GM12878 (cell line): ENCODE data around the gene GNG12. TPM values are rescaled to one million over a fixed set of nuclear protein-coding genes. Genes with fewer than 3 reads are reported as not detected.

Experiments
- ATAC-seq: fragments of 200-7000 bp; cut with Tn5 transposase; 3 replicates; pipeline ENCODE4 v1.9.1; 2020; ENCODE audit warnings: mild to moderate bottlenecking, moderate library complexity
- BruUV-seq: library from RNA; stranded (reverse); fragments of 400-500 nt; replicated peaks from 2 replicates; lab custom pipeline; 2021; lab: Mats Ljungman, UMichigan
- CTCF ChIA-PET: fragments of 300-600 bp; sonication (Branson Sonifier 250); formaldehyde crosslinking; extraction: SDS; loops from one replicate; lab custom pipeline; 2021; ENCODE audit warnings: inconsistent platforms; lab: Yijun Ruan, JAX
- POLR2A ChIA-PET: fragments of 350-600 bp; formaldehyde crosslinking; extraction: SDS; loops from one replicate; lab custom pipeline; 2021; ENCODE audit warnings: inconsistent platforms; lab: Charles Lee
- RAD21 ChIA-PET: fragments of 300-600 bp; sonication (Branson Sonifier 250); formaldehyde crosslinking; loops from one replicate; lab custom pipeline; 2023; ENCODE audit warnings: antibody characterized with exemption; ENCODE audit not compliant: unreplicated experiment; lab: Charles Lee
- SMC1A ChIA-PET: fragments of 300-600 bp; sonication (Branson Sonifier 250); formaldehyde crosslinking; loops from one replicate; lab custom pipeline; 2023; ENCODE audit not compliant: unreplicated experiment, uncharacterized antibody; lab: Charles Lee
- DNase-seq: peaks from one replicate; pipeline ENCODE4 v3.0.0-alpha.2; 2011; ENCODE audit warnings: low read depth, low spot score
- FAIRE-seq: peaks from 3 replicates; lab custom pipeline; 2011; peaks lifted over from hg19 to GRCh38; lab: Jason Lieb, UNC
- H2AFZ ChIP-seq: 2 replicates; pipeline ENCODE4 v1.6.0; 2011; ENCODE audit warnings: low read depth, low read length, control low read depth; ENCODE audit not compliant: control insufficient read depth
- H3K27ac ChIP-seq: 2 replicates; pipeline ENCODE4 v1.5.1; 2011; ENCODE audit warnings: control low read depth; ENCODE audit not compliant: control insufficient read depth, insufficient read depth
- H3K27me3 ChIP-seq, 2 experiments: replicated peaks in 1 of 2; 2 replicates each; pipeline versions ENCODE4 v1.6.0 to v1.6.1; 2011; ENCODE audit warnings: low read length in 1 of 2; ENCODE audit not compliant: control insufficient read depth in 2 of 2, insufficient read depth in 2 of 2
- H3K36me3 ChIP-seq, 2 experiments: 2 replicates each; pipeline ENCODE4 v1.5.1; 2011; ENCODE audit warnings: low read length in 1 of 2; ENCODE audit not compliant: control insufficient read depth in 2 of 2, insufficient read depth in 2 of 2
- H3K4me1 ChIP-seq: 2 replicates; pipeline ENCODE4 v1.6.1; 2011; ENCODE audit warnings: mild to moderate bottlenecking, low read length, moderate library complexity, mixed read lengths; ENCODE audit not compliant: control insufficient read depth, insufficient read depth
- H3K4me2 ChIP-seq: 2 replicates; pipeline ENCODE4 v1.6.0; 2011; ENCODE audit warnings: control low read depth; ENCODE audit not compliant: control insufficient read depth, insufficient read depth
- H3K4me3 ChIP-seq: fragments of 200-600 bp; sonication (generic); 2 replicates; pipeline ENCODE4 v1.5.1; 2016
- H3K79me2 ChIP-seq: 2 replicates; pipeline ENCODE4 v1.6.0; 2011; ENCODE audit warnings: low read length; ENCODE audit not compliant: control insufficient read depth, insufficient read depth
- H3K9ac ChIP-seq: 2 replicates; pipeline ENCODE4 v1.8.0; 2011; ENCODE audit warnings: low read length, control low read depth, mixed read lengths; ENCODE audit not compliant: control insufficient read depth, insufficient read depth
- H3K9me3 ChIP-seq: replicated peaks from 3 replicates; pipeline ENCODE4 v1.5.1; 2011; ENCODE audit warnings: mild to moderate bottlenecking, low read length; ENCODE audit not compliant: control insufficient read depth, insufficient read depth
- H4K20me1 ChIP-seq: 2 replicates; pipeline ENCODE4 v1.6.0; 2011; ENCODE audit not compliant: control insufficient read depth, insufficient read depth
- ATF2 ChIP-seq: IDR thresholded peaks from 2 replicates; pipeline ENCODE4 v1.6.1; 2012; ENCODE audit warnings: low read length, inconsistent platforms
- ATF3 ChIP-seq: IDR thresholded peaks from 2 replicates; pipeline ENCODE4 v1.6.1; 2011; ENCODE audit warnings: low read depth, mild to moderate bottlenecking, low read length, moderate library complexity, borderline replicate concordance; ENCODE audit errors: extremely low read depth
- BCL11A ChIP-seq: IDR thresholded peaks from 2 replicates; pipeline ENCODE4 v1.6.1; 2011; ENCODE audit warnings: low read depth, low read length
- CHD4 ChIP-seq: fragments of 200-600 bp; sonication (generic); IDR thresholded peaks from 2 replicates; pipeline ENCODE4 v1.6.1; 2016; ENCODE audit warnings: mild to moderate bottlenecking
- HCFC1 ChIP-seq: fragments of 150-350 bp; IDR thresholded peaks from 2 replicates; pipeline ENCODE4 v1.6.1; 2014; ENCODE audit warnings: low read length
- HDAC2 ChIP-seq: fragments of 200-600 bp; sonication (generic); IDR thresholded peaks from 2 replicates; pipeline ENCODE4 v1.6.1; 2017
- HDAC6 ChIP-seq: fragments of 200-600 bp; sonication (generic); IDR thresholded peaks from one replicate; pipeline ENCODE4 v1.8.0; 2017; ENCODE audit warnings: antibody characterized with exemption; ENCODE audit not compliant: unreplicated experiment
- HSF1 ChIP-seq: fragments of 150-350 bp; IDR thresholded peaks from 2 replicates; pipeline ENCODE4 v1.6.1; 2014; ENCODE audit warnings: mild to moderate bottlenecking, low read depth, low read length
- NR2C2 ChIP-seq: IDR thresholded peaks from 2 replicates; pipeline ENCODE4 v1.6.1; 2011; ENCODE audit warnings: borderline replicate concordance, low read depth; ENCODE audit not compliant: control insufficient read depth, insufficient read length
- POLR2A ChIP-seq: IDR thresholded peaks from 2 replicates; pipeline ENCODE4 v1.6.1; 2011; ENCODE audit warnings: low read depth, mild to moderate bottlenecking, low read length
- REST ChIP-seq: IDR thresholded peaks from 2 replicates; pipeline ENCODE4 v1.6.1; 2012; ENCODE audit warnings: mild to moderate bottlenecking, low read depth, low read length
- SIN3A ChIP-seq: IDR thresholded peaks from 2 replicates; pipeline ENCODE4 v1.6.1; 2012; ENCODE audit warnings: low read depth, low read length, improper control_type of control experiment
- USF1 ChIP-seq: IDR thresholded peaks from 2 replicates; pipeline ENCODE4 v1.6.1; 2011; ENCODE audit warnings: borderline replicate concordance, low read depth, mild to moderate bottlenecking, moderate library complexity, mixed read lengths, low read length; ENCODE audit not compliant: insufficient read depth; ENCODE audit errors: extremely low read length
- ZZZ3 ChIP-seq: IDR thresholded peaks from 2 replicates; pipeline ENCODE4 v1.6.1; 2011; ENCODE audit warnings: low read depth; ENCODE audit not compliant: control insufficient read depth, insufficient read length
- whole genome bisulfite sequencing: methylation state at CpG from one replicate; pipeline ENCODE4 v1.1.6; 2016; ENCODE audit warnings: low lambda C conversion rate; ENCODE audit not compliant: insufficient replicate concordance, insufficient coverage; ENCODE audit errors: missing lambda C conversion rate; 5-methylcytosine and 5-hydroxymethylcytosine counted together
- in situ Hi-C: fragments of 300-500 bp; cut with MboI; formaldehyde crosslinking; loops from 9 replicates; pipeline ENCODE4 v1.14.3; 2018; ENCODE audit warnings: mixed read lengths
- intact Hi-C: fragments of 100-400 bp; cut with micrococcal nuclease; formaldehyde crosslinking; loops from one replicate; pipeline ENCODE4 v1.14.2; 2022; ENCODE audit not compliant: unreplicated experiment
- polyA plus RNA-seq, 11 experiments: library from polyadenylated mRNA; depleted of rRNA in 4 of 11; unstranded in 6 of 11; stranded (reverse) in 5 of 11; fragments of >200 nt; fragmentation: Nextera tagmentation in 4 of 11; fragmentation: Illumina TruSeq in 1 of 11; extraction: Ambion mirVana in 4 of 11; extraction: Trizol in 1 of 11; gene quantifications; 1 replicate in 1 of 11; 2 replicates in 10 of 11; pipeline versions ENCODE4 v1.2.1 to v1.2.3, GENCODE V29; 2011 to 2016; ENCODE audit warnings: inconsistent platforms in 2 of 11, missing spikeins in 2 of 11, low read depth in 1 of 11
- total RNA-seq, 4 experiments: library from RNA; depleted of rRNA in 3 of 4; stranded (reverse); fragments of >200 nt in 3 of 4; fragmentation: Illumina TruSeq in 1 of 4; extraction: Trizol in 1 of 4; gene quantifications; 2 replicates each; pipeline versions ENCODE4 v1.2.1 to v1.2.3, GENCODE V29; 2013 to 2021

The GNG12 gene
- total and polyA plus RNA-seq, 10 of the 15 experiments (the other 5 are each of a cell fraction or from before 2014, with no cell fraction given), result 0.22 to 32.8 (median 0.35) TPM

GRCh38 chr1:67764633-67765032 lies 68.6 kb downstream of the GNG12 start:
- Histone ChIP-seq H3K27me3 (peaks cover 0 to 3% of the 10 kb centered on the region in 2 experiments; a peak in 2 of 4 replicates), H3K4me1 (peaks cover 3% of the 10 kb centered on the region), H3K9ac (no peak overlapping the region), H3K4me3 (no peak overlapping the region), H2AFZ (no peak overlapping the region), H3K79me2 (no peaks in the 10 kb centered on the region), H3K4me2 (no peak overlapping the region), H3K9me3 (no peaks in the 10 kb centered on the region), H3K36me3 (no peaks in the 10 kb centered on the region), H4K20me1 (no peaks in the 10 kb centered on the region), H3K27ac (no peak overlapping the region)
- TF ChIP-seq HCFC1, result no peak
- no peak for TF ChIP-seq HSF1
- TF ChIP-seq USF1, result no peak
- TF ChIP-seq HDAC2, result no peak
- TF ChIP-seq HDAC6, result no peak
- no peak for TF ChIP-seq SIN3A
- TF ChIP-seq CHD4, result no peak
- TF ChIP-seq ATF2, result no peak
- TF ChIP-seq ATF3, result no peak
- no peak for TF ChIP-seq POLR2A
- TF ChIP-seq REST, result no peak
- TF ChIP-seq BCL11A, result no peak
- TF ChIP-seq ZZZ3, result no peak
- TF ChIP-seq NR2C2, result no peak
- FAIRE-seq (no peak), DNase-seq (no peak), ATAC-seq (no peak)
- BruUV-seq, result no TSS peak
- intact Hi-C loops, result loop anchor here (5.0 kb wide), 5 partner anchors 293 to 583 kb away; partner anchors contain the start of gene SERBP1
- POLR2A ChIA-PET, result interaction anchor here (1.1 to 4.7 kb wide), 4 partner anchors 21 to 80 kb away, joined by 3 to 35 read pairs (median 7); partner anchors contain the start of gene GADD45A
- SMC1A ChIA-PET, result interaction anchor here (0.5 to 20.9 kb wide), 18 partner anchors 10 to 557 kb away, joined by 3 to 1058 read pairs (median 8); partner anchors contain the start of gene GNG12
- 31% methylated on average over 4 of the region's 4 CpGs for WGBS
- CTCF ChIA-PET, result interaction anchor here (0.6 to 10.3 kb wide), 20 partner anchors 11 to 582 kb away, joined by 3 to 315 read pairs (median 14); partner anchors contain the start of gene GNG12
- in situ Hi-C loops, result loop anchor here (5.0 kb wide), 1 partner anchor 207 kb away; no protein-coding TSS in a partner anchor
- RAD21 ChIA-PET, result interaction anchor here (1.2 to 10.3 kb wide), 13 partner anchors 23 to 352 kb away, joined by 3 to 320 read pairs (median 55); partner anchors contain the start of genes GADD45A and GNG12
